ENCODE data around the gene MPP3. TPM values are rescaled to one million over a fixed set of nuclear protein-coding genes. Genes with fewer than 3 reads are reported as not detected.

The MPP3 gene
- total and polyA plus RNA-seq, 3 donors from 2014 or later: 5.9 to 18.2 (median 16.7) TPM

DNA sequence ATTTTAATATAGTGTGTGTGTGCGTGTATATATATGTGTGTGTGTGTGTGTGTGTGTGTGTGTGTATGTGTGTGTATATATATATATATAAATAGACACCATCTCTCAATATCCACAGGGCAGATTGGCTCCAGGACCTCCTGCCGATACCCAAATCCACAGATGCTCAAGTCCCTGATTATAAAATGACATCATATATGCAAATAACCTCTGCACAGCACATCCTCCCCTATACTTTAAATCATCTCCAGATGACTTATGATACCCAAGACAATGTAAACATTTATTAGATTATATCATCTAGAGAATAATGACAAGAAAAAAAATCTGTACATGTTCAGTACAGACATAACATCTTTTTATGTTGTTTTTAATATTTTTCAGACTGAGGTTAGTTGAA, 62.0 kb downstream of the MPP3 start:
- Histone ChIP-seq H3K4me1 (no peaks in the 10 kb centered on the region), H3K27me3 (no peaks in the 10 kb centered on the region), H3K4me3 (no peak overlapping the region), H3K27ac (no peak overlapping the region), H3K9me3 (no peaks in the 10 kb centered on the region), H3K36me3 (ENCODE audit: low read depth, missing control alignments) (no peaks in the 10 kb centered on the region)
- no peak for DNase-seq
- intact Hi-C loops (cut with DNase I; ENCODE audit: low total_unique reads): no loop called here
- WGBS, 2 donors: 95 to 97% methylated on average over 2 of the region's 2 CpGs
- TF ChIP-seq POLR2A (IDR thresholded peaks at IDR 0.05): no peak
- TF ChIP-seq, protein P1, sequence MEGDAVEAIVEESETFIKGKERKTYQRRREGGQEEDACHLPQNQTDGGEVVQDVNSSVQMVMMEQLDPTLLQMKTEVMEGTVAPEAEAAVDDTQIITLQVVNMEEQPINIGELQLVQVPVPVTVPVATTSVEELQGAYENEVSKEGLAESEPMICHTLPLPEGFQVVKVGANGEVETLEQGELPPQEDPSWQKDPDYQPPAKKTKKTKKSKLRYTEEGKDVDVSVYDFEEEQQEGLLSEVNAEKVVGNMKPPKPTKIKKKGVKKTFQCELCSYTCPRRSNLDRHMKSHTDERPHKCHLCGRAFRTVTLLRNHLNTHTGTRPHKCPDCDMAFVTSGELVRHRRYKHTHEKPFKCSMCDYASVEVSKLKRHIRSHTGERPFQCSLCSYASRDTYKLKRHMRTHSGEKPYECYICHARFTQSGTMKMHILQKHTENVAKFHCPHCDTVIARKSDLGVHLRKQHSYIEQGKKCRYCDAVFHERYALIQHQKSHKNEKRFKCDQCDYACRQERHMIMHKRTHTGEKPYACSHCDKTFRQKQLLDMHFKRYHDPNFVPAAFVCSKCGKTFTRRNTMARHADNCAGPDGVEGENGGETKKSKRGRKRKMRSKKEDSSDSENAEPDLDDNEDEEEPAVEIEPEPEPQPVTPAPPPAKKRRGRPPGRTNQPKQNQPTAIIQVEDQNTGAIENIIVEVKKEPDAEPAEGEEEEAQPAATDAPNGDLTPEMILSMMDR (IDR thresholded peaks at IDR 0.05): no peak

DNA sequence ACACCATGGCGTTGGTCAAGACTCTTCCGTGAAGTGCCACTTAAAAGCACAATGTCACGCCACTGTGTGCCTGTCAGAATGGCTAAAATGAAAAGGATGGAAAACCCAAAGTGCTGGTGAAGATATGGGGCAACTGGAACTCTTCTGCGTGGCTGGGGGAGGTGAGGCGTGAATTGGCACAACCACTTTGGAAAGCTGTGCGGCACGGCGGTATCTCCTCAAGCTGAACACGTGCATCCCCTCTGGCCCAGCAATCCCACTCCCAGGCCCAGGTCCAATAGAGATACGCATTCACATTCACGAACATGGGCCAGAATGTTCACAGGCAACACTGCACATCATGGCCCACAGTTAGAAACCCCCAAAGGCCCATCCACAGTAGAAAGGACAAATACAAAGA, 63.1 kb downstream of the MPP3 start:
- no peak overlapping the region for H3K27ac ChIP-seq
- 91 to 94% methylated on average over 11 of the region's 11 CpGs for WGBS, 2 donors
- H3K27me3 ChIP-seq: no peaks in the 10 kb centered on the region
- no peaks in the 10 kb centered on the region for H3K36me3 ChIP-seq (ENCODE audit: low read depth, missing control alignments)
- no peak for DNase-seq
- H3K4me1 ChIP-seq: no peaks in the 10 kb centered on the region
- no peaks in the 10 kb centered on the region for H3K9me3 ChIP-seq
- H3K4me3 ChIP-seq: no peak overlapping the region
- TF ChIP-seq, protein P1 (IDR thresholded peaks at IDR 0.05): no peak
- TF ChIP-seq POLR2A (IDR thresholded peaks at IDR 0.05): no peak
- intact Hi-C loops (cut with DNase I; ENCODE audit: low total_unique reads): no loop called here

DNA sequence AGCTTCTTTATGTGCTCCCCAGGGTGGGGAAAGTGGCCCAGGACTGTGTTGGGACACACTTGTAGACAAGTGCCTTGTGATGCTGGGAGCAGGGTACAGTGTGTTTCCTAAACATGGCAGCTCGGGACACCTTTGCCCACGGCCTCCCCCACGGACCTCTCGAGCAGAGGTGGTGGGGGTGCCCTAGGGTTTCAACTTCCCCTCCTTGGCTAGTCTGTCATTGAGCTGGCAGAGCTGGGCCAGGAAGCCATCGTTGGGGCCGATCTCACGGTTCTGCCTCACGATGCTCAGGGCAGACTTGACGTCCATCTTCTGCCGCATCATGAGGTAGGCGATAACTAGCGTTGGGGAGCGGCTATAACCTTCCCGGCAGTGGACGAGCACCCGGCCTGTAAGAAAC, 63.5 kb downstream of the MPP3 start:
- no peaks in the 10 kb centered on the region for H3K36me3 ChIP-seq (ENCODE audit: low read depth, missing control alignments)

DNA sequence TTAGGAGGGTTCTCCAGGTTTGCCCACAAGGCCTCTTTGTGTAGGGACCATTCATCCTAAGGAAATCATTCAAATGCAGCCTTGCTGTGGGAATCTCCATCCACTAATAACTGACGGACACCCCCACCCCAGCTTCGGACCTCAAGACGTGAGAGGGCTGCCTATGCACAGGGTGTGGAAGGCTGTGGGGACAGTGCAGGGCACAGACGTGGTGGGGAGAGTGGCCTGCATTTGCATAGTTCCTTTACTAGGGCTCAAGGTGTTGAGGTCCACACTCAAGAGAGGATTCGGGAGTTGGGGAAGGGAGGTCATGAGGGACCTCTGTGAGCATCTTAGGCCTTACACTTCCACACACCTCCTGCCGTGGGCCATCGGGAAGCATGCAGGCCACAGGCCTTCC, 64.0 kb downstream of the MPP3 start:
- 86 to 96% methylated on average over 4 to 7 of the region's 7 CpGs for WGBS, 2 donors
- no peaks in the 10 kb centered on the region for H3K9me3 ChIP-seq
- H3K27ac ChIP-seq: peak overlapping the region in 1 of 2 donors; percentile 10
- no peak overlapping the region for H3K4me3 ChIP-seq
- intact Hi-C loops (cut with DNase I; ENCODE audit: low total_unique reads): no loop called here
- no peaks in the 10 kb centered on the region for H3K27me3 ChIP-seq
- DNase-seq: no peak
- TF ChIP-seq, protein P1 (IDR thresholded peaks at IDR 0.05): no peak
- no peaks in the 10 kb centered on the region for H3K36me3 ChIP-seq (ENCODE audit: low read depth, missing control alignments)
- peaks cover 3% of the 10 kb centered on the region for H3K4me1 ChIP-seq

More for the DNA sequence above, 63.5 kb downstream of the MPP3 start:
- H3K9me3 ChIP-seq: no peaks in the 10 kb centered on the region
- intact Hi-C loops (cut with DNase I; ENCODE audit: low total_unique reads): no loop called here
- DNase-seq: no peak
- no peak overlapping the region for H3K27ac ChIP-seq
- peaks cover 3% of the 10 kb centered on the region for H3K4me1 ChIP-seq
- WGBS, 2 donors: 87 to 92% methylated on average over 13 to 16 of the region's 16 CpGs
- no peak overlapping the region for H3K4me3 ChIP-seq
- H3K27me3 ChIP-seq: no peaks in the 10 kb centered on the region
- TF ChIP-seq POLR2A (IDR thresholded peaks at IDR 0.05): no peak
- TF ChIP-seq, protein P1 (IDR thresholded peaks at IDR 0.05): no peak

DNA sequence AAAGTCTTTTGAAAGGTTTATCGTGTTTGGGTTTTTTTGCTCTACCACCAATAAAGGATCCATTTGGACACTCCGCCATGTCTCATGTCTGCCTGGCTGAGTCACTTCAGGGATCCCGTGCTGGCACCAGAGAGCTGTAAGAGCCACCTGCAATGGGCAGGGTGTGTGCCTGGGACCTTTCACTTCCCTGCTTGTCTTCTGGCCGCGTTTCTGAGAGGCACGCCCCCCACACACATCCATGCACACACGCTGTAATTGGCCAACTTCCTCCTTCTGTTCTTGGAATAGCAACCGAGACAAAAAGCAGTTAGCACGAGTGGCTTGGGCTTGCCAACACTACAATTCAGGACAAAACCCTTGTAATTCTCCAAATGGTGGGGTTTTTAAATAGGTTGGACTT, 64.6 kb downstream of the MPP3 start:
- peaks cover 3% of the 10 kb centered on the region for H3K4me1 ChIP-seq
- H3K36me3 ChIP-seq (ENCODE audit: low read depth, missing control alignments): no peaks in the 10 kb centered on the region
- H3K4me3 ChIP-seq: no peak overlapping the region
- intact Hi-C loops (cut with DNase I; ENCODE audit: low total_unique reads): no loop called here
- H3K9me3 ChIP-seq: no peaks in the 10 kb centered on the region
- H3K27ac ChIP-seq: peak overlapping the region in 1 of 2 donors; percentile 10
- peak; percentile 57 for DNase-seq
- no peaks in the 10 kb centered on the region for H3K27me3 ChIP-seq
- 56 to 58% methylated on average over 9 of the region's 9 CpGs for WGBS, 2 donors
- TF ChIP-seq, protein P1 (IDR thresholded peaks at IDR 0.05): no peak
- no peak for TF ChIP-seq POLR2A (IDR thresholded peaks at IDR 0.05)

Data from testis (tissue), 3 donors.